Measurements from ENCODE around the gene OR8U1. TPM values are rescaled to one million over a fixed set of nuclear protein-coding genes. Genes with fewer than 3 reads are reported as not detected.

OR8U1 gene
- total and polyA plus RNA-seq, 2 of the 8 experiments (the other 6 are each of a cell fraction or from before 2014, with no cell fraction given): not detected

GRCh38 chr11:56345739-56346138 is 29.7 kb upstream of the OR8U1 start, which contains the start of gene OR8K1:
Gene OR8K1 (plus strand): TSS chr11:56346039. CDS start chr11:56346039, 0 bp downstream.
- WGBS, 2 experiments (ENCODE audit: extremely low coverage in 1 of 2, insufficient coverage in 1 of 2, insufficient read length in 1 of 2, insufficient replicate concordance in 2 of 2, low coverage in 1 of 2, low lambda C conversion rate in 2 of 2, missing lambda C conversion rate in 1 of 2): 96% methylated on average over 1 of the region's 1 CpG; no CpG with 5 or more reads in 1 of the 2 experiments
- Histone ChIP-seq H2BK120ac (replicated peaks; ENCODE audit: low read depth, low read length) (no peak within 1 kb of the TSS), H3K27me3 (replicated peaks in 1 of 4; ENCODE audit: control insufficient read depth in 3 of 4, extremely low read depth in 1 of 4, insufficient read depth in 3 of 4, low read length in 3 of 4) (no peaks in the 10 kb centered on the region), H2BK20ac (ENCODE audit: low read length) (no peak within 1 kb of the TSS), H2BK15ac (ENCODE audit: low read length) (no peak within 1 kb of the TSS), H4K20me1 (replicated peaks in 1 of 2; ENCODE audit: control insufficient read depth in 1 of 2, insufficient read depth in 2 of 2, low read length in 2 of 2) (no peaks in the 10 kb centered on the region), H3K23me2 (ENCODE audit: low read depth, low read length) (no peaks in the 10 kb centered on the region), H2AFZ (ENCODE audit: low read length) (no peak within 1 kb of the TSS), H2BK5ac (ENCODE audit: low read depth, low read length) (no peak within 1 kb of the TSS), H2BK12ac (ENCODE audit: low read depth, low read length) (no peak within 1 kb of the TSS), H3K9me3 (ENCODE audit: insufficient read depth in 2 of 2, low read depth in 1 of 2, low read length in 1 of 2) (no peaks in the 10 kb centered on the region), H3K14ac (ENCODE audit: insufficient read length) (no peak within 1 kb of the TSS), H3K9ac (replicated peaks in 1 of 4; ENCODE audit: extremely low read depth in 1 of 4, low read depth in 3 of 4, low read length in 3 of 4) (no peak within 1 kb of the TSS), H3K4me1 (replicated peaks in 1 of 4; ENCODE audit: control insufficient read depth in 3 of 4, insufficient read depth in 4 of 4, low read length in 3 of 4) (no peaks in the 10 kb centered on the region), H3K36me3 (ENCODE audit: control insufficient read depth in 2 of 4, insufficient read depth in 4 of 4, low read length in 3 of 4) (no peaks in the 10 kb centered on the region), H2AK5ac (ENCODE audit: low read depth, low read length) (no peak within 1 kb of the TSS), H3K23ac (ENCODE audit: insufficient read length) (no peak within 1 kb of the TSS), H3K4ac (replicated peaks; ENCODE audit: insufficient read length, low read depth, low read length) (no peak within 1 kb of the TSS), H4K8ac (ENCODE audit: extremely low read depth, insufficient read depth, low read length) (no peak within 1 kb of the TSS), H4K5ac (ENCODE audit: insufficient read length, low read depth, low read length) (no peak within 1 kb of the TSS), H3K27ac (ENCODE audit: low read depth, low read length) (no peak within 1 kb of the TSS), H3K79me2 (ENCODE audit: control insufficient read depth in 1 of 2, insufficient read depth in 2 of 2, low read length in 2 of 2) (no peaks in the 10 kb centered on the region), H3K4me2 (ENCODE audit: insufficient read depth in 1 of 2, low read depth in 2 of 2, low read length in 2 of 2) (no peak within 1 kb of the TSS), H3K4me3 (ENCODE audit: extremely low read depth in 1 of 4, insufficient read depth in 2 of 4, low read depth in 3 of 4, low read length in 4 of 4) (no peak within 1 kb of the TSS), H3K79me1 (ENCODE audit: low read depth, low read length) (no peaks in the 10 kb centered on the region), H3K18ac (ENCODE audit: extremely low read depth, low read length) (no peak within 1 kb of the TSS), H4K91ac (replicated peaks; ENCODE audit: insufficient read length, low read length) (no peak within 1 kb of the TSS), H3K56ac (replicated peaks; ENCODE audit: insufficient read length, low read depth, low read length) (no peak within 1 kb of the TSS)
- CTCF ChIA-PET (ENCODE audit: partially characterized antibody): no interaction called here
- TF ChIP-seq RNF2 (IDR thresholded peaks at IDR 0.05; ENCODE audit: borderline replicate concordance, low read depth, low read length, missing control alignments, poor library complexity, severe bottlenecking): no peak
- TF ChIP-seq E2F6 (IDR thresholded peaks at IDR 0.05): no peak
- TF ChIP-seq EGR1 (IDR thresholded peaks at IDR 0.05; ENCODE audit: borderline replicate concordance, low read depth, low read length): no peak
- no peak for TF ChIP-seq KDM4A (IDR thresholded peaks at IDR 0.05; ENCODE audit: low read depth, low read length, severe bottlenecking)
- no peak for TF ChIP-seq CTCF (IDR thresholded peaks at IDR 0.05; ENCODE audit: control extremely low read depth in 1 of 3, insufficient read depth in 1 of 3, low read depth in 1 of 3, low read length in 3 of 3)
- no peak for TF ChIP-seq CREB1 (IDR thresholded peaks at IDR 0.05)
- DNase-seq (ENCODE audit: low read depth in 1 of 2, low spot score in 2 of 2) (no peak), FAIRE-seq (no peak)
- POLR2A ChIA-PET (ENCODE audit: partially characterized antibody): no interaction called here

All from H1 (cell line).